ENCODE data around the gene PDGFRB. TPM values are rescaled to one million over a fixed set of nuclear protein-coding genes. Genes with fewer than 3 reads are reported as not detected.

The PDGFRB gene
- 326 and 365 TPM in 2 replicates for total RNA-seq

DNA sequence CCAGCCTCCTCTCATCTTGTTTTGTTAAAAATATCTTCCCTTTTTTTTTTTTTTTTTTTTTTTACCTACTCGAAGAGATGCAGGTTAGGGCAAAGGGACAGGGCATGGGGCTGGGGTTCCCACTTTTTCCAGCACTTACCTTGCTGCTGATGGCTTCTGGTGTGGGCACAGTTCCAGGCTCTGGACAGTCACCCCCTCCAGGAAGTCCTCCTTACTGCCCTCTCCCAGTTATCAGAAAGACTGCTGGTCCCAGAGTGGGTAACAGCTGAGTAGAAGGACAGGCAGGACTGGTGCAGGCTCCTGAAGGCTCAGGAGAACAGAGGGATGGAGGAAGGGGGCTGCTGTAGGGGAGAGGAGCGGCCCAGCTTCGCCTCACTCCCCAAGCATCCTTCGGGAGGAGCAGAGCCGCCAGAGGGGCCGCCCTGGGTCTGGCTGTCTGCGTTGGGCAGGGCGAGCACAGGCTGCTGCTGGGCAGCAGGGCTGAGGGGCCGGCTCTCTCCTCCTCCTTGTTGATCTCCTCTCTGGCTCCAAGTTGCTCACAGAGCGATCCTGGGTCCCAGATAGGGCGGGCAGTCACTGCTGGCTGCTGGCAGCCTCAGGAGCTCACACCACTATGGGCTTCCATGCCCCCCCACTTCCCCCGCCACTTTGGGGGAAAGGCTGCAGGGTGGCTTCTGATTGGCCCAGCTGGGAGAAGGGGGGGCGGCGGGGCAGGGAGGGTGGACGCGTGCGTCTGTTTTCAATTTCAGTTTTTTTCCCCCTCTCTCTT lies at the start of gene PDGFRB:
Gene PDGFRB, minus strand, starts transcription at position 588 of the 769 bp plus-strand sequence. CDS start 18,798 bp downstream, outside the sequence.

DNA sequence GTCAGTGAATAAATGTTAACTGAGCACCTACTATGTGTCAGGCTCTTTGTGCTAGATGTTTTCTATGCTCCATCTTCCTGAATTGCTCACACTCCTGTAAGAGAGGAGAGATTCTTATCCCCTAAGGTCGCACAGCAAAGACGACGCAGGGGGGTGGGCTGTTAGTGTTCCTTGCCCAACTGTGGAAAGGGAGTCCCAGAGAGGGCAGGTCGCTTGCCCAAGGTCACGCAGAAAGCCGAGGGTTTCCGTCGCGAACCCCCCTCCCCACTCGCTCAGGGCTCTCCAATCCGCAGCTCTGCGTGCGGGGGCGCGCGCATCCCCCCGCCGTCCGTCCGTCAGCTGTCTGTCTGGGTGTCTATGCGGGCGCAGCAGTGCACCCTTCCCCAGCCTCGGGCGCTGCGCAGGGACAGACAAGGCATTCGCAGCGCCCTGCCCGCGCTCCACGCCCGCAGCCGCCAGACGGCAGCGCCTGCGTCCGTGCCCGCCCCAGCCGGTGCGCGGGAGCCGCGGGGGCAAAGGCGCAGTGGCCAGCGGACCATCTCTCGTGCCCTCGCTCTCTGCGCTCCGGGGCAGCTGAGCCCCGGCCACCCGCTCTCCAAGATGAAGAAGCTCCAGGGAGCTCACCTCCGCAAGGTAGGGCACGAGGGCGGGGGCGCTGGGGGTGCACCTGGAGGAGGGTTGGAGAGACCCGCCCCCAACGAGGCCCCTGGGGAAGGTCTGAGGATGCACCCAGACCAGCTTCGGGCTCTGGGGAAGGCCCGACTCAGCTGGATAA lies 34.3 kb upstream of the PDGFRB start, which contains the start of gene SLC6A7:
Gene SLC6A7, plus strand, starts transcription at position 335 of the 775 bp plus-strand sequence. Its CDS starts 266 bp downstream, at position 601.

GRCh38 chr5:150166650-150167511 lies 11.2 kb upstream of the PDGFRB start, which contains the start of gene CDX1:
TSS of gene CDX1 (plus strand) at chr5:150166778. CDS start at chr5:150166877, 99 bp downstream.

GRCh38 chr5:150085950-150086715 lies 69.5 kb downstream of the PDGFRB start, which contains the start of gene CSF1R:
TSS of gene CSF1R (minus strand) at chr5:150086554. CDS start at chr5:150086427, 127 bp downstream.

Other genes starting within 250 kb of the PDGFRB start
- gene PDE6A, start 211.1 kb downstream of the PDGFRB start, total RNA-seq, result not detected in 2 replicates
- 7.4 and 8.2 TPM in 2 replicates for gene SLC26A2, start 195.1 kb downstream of the PDGFRB start, total RNA-seq
- 5.9 and 6.6 TPM in 2 replicates for gene TIGD6, start 155.2 kb downstream of the PDGFRB start, total RNA-seq
- 20.2 and 21.2 TPM in 2 replicates for gene HMGXB3, start 155.1 kb downstream of the PDGFRB start, total RNA-seq
- 0.15 TPM in 1 of 2 replicates, not detected in the other for gene CSF1R, start 69.3 kb downstream of the PDGFRB start, total RNA-seq
- gene CDX1, start 10.9 kb upstream of the PDGFRB start, total RNA-seq, result not detected in 2 replicates
- not detected in 2 replicates for gene SLC6A7, start 34.2 kb upstream of the PDGFRB start, total RNA-seq
- gene CAMK2A, start 133.9 kb upstream of the PDGFRB start, total RNA-seq, result not detected in 2 replicates
- 0.24 and 1.2 TPM in 2 replicates for gene ARSI, start 147.1 kb upstream of the PDGFRB start, total RNA-seq
- gene TCOF1, start 201.9 kb upstream of the PDGFRB start, total RNA-seq, result 13.9 and 17.6 TPM in 2 replicates